ENCODE data around the gene TCF7L1.
A peak's percentile ranks its signal among the peaks of the same experiment; 100 is the strongest.
"Not testable (repeated sequence)": the region's sequence is repeated elsewhere in the genome, so short reads cannot be mapped to it uniquely, and the experiment has no call there.

The TCF7L1 gene

DNA sequence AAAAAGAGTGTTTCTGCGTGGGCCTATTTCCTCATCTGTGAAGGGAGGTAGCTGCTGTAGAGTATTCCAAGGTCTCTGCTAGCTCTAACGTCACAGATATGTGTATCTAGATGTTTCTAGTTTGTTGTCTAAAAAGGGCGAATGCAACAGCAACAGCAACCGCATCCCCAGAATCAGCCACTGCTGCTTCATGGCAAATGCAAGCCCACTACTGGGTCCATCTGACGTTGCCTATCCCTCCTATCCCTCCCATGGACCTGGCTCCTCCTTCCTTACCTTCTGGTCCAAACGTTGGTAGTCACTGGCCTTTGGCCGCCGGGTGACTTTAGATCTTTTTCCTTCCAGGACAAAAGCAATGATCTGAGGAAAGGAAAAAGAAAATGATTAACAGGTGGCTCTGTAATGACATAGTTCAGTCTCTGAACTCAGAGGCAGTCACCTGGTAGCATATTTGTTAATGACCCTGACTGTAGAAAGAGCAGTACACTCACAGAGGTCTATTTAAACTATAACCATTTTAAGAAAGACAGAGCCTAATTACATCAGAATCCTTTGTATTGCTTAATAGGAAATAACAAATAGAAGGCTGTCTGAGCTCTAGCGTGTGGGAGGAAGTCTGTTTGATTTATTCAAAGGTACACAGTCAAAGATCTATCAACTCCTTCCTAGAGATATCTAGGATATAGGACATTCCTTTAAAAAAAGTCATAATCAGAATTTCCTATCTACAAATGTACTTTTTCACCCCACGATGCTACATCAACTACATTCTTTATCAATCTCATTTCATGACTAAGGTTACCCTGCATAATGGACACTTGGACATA, 191.7 kb downstream of the TCF7L1 start:
- no peak for DNase-seq (ENCODE audit: low read depth)

DNA sequence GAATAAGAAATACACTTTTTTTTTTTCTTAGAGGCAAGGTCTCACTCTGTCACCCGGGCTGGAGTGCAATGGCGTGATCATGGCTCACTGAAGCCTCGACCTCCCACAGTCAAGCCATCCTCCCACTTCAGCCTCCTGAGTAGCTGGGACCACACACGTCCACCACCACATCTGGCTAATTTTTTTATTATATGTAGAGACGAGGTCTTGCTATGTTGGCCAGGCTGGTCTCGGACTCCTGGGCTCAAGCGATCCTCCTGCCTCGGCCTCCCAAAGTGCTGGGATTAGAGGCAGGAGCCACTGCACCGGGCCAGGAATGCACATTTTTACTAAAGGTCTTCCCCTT, 192.2 kb downstream of the TCF7L1 start:
- no peak for TF ChIP-seq CTCF (IDR thresholded peaks at IDR 0.05; ENCODE audit: low read depth, low read length, missing control alignments)
- H3K4me3 ChIP-seq (ENCODE audit: low read depth, low read length): peak overlapping the region; percentile 90
- no peak for DNase-seq (ENCODE audit: low read depth)

More for the DNA sequence above, 191.7 kb downstream of the TCF7L1 start:
- peak overlapping the region; percentile 90 for H3K4me3 ChIP-seq (ENCODE audit: low read depth, low read length)
- TF ChIP-seq CTCF (IDR thresholded peaks at IDR 0.05; ENCODE audit: low read depth, low read length, missing control alignments): no peak

GRCh38 chr2:85326406-85327159, 193.4 kb downstream of the TCF7L1 start:
- no peak for DNase-seq (ENCODE audit: low read depth)
- TF ChIP-seq CTCF (IDR thresholded peaks at IDR 0.05; ENCODE audit: low read depth, low read length, missing control alignments): no peak
- peak overlapping the region; percentile 90 for H3K4me3 ChIP-seq (ENCODE audit: low read depth, low read length)

DNA sequence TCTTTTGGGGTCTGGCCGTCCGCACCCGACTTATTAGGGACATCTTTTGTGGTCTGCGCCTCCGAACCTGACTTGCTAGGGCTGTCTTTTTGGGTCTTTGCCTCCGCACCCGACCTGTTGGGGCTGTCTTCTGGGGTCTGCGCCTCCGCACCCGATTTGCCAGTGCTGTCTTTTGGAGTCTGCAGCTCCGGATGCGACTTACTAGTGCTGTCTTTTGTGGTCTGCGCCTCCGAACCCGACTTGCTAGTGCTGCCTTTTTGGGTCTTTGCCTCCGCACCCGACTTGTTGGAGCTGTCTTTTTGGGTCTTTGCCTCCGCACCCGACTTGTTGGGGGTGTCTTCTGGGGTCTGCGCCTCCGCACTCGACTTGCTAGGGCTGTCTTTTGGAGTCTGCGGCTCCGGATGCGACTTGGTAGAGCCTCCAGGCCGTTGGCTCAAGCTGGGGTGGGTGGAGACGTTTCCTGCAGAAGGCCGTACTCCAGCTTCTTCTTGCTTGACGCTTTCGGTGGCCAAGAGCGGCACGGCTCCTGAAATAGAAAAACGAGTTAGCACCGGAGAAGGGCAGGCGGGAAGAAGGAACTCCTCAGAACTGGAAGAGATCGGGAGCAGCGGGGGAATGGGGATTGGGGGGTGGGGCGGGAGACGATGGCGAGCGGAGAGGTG, 194.1 kb downstream of the TCF7L1 start:
- DNase-seq (ENCODE audit: low read depth): no peak
- H3K4me3 ChIP-seq (ENCODE audit: low read depth, low read length): peak overlapping the region; percentile 90
- no peak for TF ChIP-seq CTCF (IDR thresholded peaks at IDR 0.05; ENCODE audit: low read depth, low read length, missing control alignments)

GRCh38 chr2:85327822-85328617, 194.8 kb downstream of the TCF7L1 start, which contains the start of gene TGOLN2:
Gene TGOLN2 (minus strand): TSS chr2:85327989. CDS start chr2:85327962, 27 bp downstream.
- peak; percentile 67 for DNase-seq (ENCODE audit: low read depth)
- no peak for TF ChIP-seq CTCF (IDR thresholded peaks at IDR 0.05; ENCODE audit: low read depth, low read length, missing control alignments)
- peak within 1 kb of the TSS; percentile 90 for H3K4me3 ChIP-seq (ENCODE audit: low read depth, low read length)

GRCh38 chr2:85329181-85329651, 196.0 kb downstream of the TCF7L1 start:
- H3K4me3 ChIP-seq (ENCODE audit: low read depth, low read length): no peak overlapping the region
- TF ChIP-seq CTCF (IDR thresholded peaks at IDR 0.05; ENCODE audit: low read depth, low read length, missing control alignments): no peak
- no peak for DNase-seq (ENCODE audit: low read depth)

GRCh38 chr2:85329701-85330100, 196.5 kb downstream of the TCF7L1 start:
- DNase-seq (ENCODE audit: low read depth); H3K4me3 ChIP-seq (ENCODE audit: low read depth, low read length): not testable (repeated sequence)
